Measurements from ENCODE around the gene TAPBP.

DNA sequence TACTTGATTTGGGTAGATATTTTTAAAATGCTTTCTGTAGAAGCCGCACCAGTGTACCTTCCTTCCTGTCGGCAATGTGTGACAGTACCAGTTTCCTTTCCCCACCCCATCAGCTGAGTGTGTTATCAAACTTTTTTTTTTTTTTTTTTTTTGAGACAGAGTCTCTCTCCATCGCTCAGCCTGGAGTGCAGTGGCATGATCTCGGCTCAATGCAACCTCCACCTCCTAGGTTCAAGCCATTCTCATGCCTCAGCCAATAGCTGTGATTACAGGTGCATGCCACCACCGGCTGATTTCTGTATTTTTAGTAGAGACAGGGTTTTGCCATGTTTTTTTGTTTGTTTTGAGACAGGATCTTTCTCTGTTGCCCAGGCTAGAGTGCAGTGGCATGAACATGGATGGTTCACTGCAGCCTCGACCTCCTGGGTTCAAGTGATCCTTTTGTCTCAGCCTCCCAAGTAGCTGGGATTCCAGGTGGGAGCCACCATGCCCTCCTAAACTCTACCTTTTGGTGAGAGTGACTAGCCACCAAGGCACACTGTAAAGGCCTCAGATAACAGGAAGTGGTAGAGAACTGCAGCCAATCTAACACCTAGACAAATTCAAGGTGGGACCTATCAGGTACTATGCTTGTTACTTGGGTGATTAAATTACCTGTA is 30.2 kb upstream of the TAPBP start:
- TF ChIP-seq EP300 (IDR thresholded peaks at IDR 0.05; ENCODE audit: borderline replicate concordance) (no peak), ZBTB7A (IDR thresholded peaks at IDR 0.05; ENCODE audit: low read depth) (no peak), TEAD4 (IDR thresholded peaks at IDR 0.05) (no peak), TAF1 (IDR thresholded peaks at IDR 0.05; ENCODE audit: low read depth) (no peak), YY1 (IDR thresholded peaks at IDR 0.05; ENCODE audit: low read depth) (no peak), EGR1 (IDR thresholded peaks at IDR 0.05) (no peak), RAD21 (IDR thresholded peaks at IDR 0.05; ENCODE audit: low read depth) (no peak), CREB1 (IDR thresholded peaks at IDR 0.05; ENCODE audit: low read depth) (no peak), TCF12 (IDR thresholded peaks at IDR 0.05; ENCODE audit: low read depth) (no peak)
- TF ChIP-seq, protein P1, sequence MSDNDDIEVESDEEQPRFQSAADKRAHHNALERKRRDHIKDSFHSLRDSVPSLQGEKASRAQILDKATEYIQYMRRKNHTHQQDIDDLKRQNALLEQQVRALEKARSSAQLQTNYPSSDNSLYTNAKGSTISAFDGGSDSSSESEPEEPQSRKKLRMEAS (IDR thresholded peaks at IDR 0.05), result no peak
- TF ChIP-seq, protein P2, sequence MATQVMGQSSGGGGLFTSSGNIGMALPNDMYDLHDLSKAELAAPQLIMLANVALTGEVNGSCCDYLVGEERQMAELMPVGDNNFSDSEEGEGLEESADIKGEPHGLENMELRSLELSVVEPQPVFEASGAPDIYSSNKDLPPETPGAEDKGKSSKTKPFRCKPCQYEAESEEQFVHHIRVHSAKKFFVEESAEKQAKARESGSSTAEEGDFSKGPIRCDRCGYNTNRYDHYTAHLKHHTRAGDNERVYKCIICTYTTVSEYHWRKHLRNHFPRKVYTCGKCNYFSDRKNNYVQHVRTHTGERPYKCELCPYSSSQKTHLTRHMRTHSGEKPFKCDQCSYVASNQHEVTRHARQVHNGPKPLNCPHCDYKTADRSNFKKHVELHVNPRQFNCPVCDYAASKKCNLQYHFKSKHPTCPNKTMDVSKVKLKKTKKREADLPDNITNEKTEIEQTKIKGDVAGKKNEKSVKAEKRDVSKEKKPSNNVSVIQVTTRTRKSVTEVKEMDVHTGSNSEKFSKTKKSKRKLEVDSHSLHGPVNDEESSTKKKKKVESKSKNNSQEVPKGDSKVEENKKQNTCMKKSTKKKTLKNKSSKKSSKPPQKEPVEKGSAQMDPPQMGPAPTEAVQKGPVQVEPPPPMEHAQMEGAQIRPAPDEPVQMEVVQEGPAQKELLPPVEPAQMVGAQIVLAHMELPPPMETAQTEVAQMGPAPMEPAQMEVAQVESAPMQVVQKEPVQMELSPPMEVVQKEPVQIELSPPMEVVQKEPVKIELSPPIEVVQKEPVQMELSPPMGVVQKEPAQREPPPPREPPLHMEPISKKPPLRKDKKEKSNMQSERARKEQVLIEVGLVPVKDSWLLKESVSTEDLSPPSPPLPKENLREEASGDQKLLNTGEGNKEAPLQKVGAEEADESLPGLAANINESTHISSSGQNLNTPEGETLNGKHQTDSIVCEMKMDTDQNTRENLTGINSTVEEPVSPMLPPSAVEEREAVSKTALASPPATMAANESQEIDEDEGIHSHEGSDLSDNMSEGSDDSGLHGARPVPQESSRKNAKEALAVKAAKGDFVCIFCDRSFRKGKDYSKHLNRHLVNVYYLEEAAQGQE (IDR thresholded peaks at IDR 0.05; ENCODE audit: low read depth), result no peak
